Memory B cell (primary cell): Measurements from ENCODE around the gene NEDD4.
"Not testable (repeated sequence)": the region's sequence is repeated elsewhere in the genome, so short reads cannot be mapped to it uniquely, and the experiment has no call there.

Experiments used
- ATAC-seq: fragments of 150-1000 bp; cut with Tn5 transposase; 2 replicates; pipeline ENCODE4 v1.10.0; 2021; ENCODE audit warnings: low read depth, mild to moderate bottlenecking, moderate library complexity
- DNase-seq, 2 donors: peaks; one replicate each; pipeline ENCODE4 v3.0.0; 2022; ENCODE audit warnings: low spot score in 2 of 2
- H3K27ac Mint-ChIP-seq: one replicate; pipeline ENCODE4 v1.8.0; 2022; ENCODE audit warnings: mild to moderate bottlenecking, moderate library complexity, mixed read lengths
- H3K27me3 Mint-ChIP-seq: one replicate; pipeline ENCODE4 v1.8.0; 2022; ENCODE audit warnings: mixed read lengths
- H3K36me3 Mint-ChIP-seq: one replicate; pipeline ENCODE4 v1.8.0; 2022; ENCODE audit warnings: mild to moderate bottlenecking, mixed read lengths
- H3K4me1 Mint-ChIP-seq: one replicate; pipeline ENCODE4 v1.8.0; 2022; ENCODE audit warnings: mixed read lengths
- H3K4me3 Mint-ChIP-seq: one replicate; pipeline ENCODE4 v1.8.0; 2022; ENCODE audit warnings: mild to moderate bottlenecking, moderate library complexity, mixed read lengths
- H3K9me3 Mint-ChIP-seq: one replicate; pipeline ENCODE4 v1.8.0; 2022; ENCODE audit warnings: mixed read lengths

Gene NEDD4

DNA sequence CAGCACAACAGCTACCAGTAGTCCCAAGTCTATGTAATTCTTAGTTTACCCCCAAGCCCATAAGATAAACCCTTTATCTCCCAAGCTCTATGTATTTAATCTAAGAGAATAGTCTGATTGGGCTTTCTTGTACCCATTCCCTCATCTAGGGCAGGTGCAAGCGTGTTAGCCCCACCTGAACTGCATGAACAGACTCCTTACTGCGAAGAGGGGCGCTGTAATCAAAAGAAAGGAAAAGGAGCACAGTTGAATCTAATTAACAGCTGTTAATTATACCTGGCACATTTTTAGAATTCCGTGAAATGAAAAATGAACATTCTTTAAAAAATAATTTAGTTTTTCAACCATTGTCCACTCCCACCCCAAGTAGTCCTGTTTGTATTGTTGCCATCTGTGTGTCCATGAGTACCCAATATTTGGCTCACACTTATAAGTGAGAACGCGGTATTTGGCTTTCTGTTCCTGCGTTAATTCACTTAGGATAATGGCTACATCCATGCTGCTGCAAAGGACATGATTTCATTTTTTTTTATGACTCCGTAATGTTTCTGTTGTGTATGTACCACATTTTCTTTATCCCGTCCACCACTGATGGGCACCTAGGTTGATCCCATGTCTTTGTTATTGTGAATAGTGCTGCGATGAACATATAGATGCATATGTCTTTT is 26.5 kb upstream of the NEDD4 start:
- Mint-ChIP-seq H3K4me3 (no peak overlapping the region), H3K9me3 (peaks cover 6% of the 10 kb centered on the region), H3K27ac (no peak overlapping the region), H3K36me3 (peaks cover 5% of the 10 kb centered on the region), H3K4me1 (peaks cover 2% of the 10 kb centered on the region), H3K27me3 (peaks cover 12% of the 10 kb centered on the region)
- DNase-seq (no peak), ATAC-seq (no peak)

DNA sequence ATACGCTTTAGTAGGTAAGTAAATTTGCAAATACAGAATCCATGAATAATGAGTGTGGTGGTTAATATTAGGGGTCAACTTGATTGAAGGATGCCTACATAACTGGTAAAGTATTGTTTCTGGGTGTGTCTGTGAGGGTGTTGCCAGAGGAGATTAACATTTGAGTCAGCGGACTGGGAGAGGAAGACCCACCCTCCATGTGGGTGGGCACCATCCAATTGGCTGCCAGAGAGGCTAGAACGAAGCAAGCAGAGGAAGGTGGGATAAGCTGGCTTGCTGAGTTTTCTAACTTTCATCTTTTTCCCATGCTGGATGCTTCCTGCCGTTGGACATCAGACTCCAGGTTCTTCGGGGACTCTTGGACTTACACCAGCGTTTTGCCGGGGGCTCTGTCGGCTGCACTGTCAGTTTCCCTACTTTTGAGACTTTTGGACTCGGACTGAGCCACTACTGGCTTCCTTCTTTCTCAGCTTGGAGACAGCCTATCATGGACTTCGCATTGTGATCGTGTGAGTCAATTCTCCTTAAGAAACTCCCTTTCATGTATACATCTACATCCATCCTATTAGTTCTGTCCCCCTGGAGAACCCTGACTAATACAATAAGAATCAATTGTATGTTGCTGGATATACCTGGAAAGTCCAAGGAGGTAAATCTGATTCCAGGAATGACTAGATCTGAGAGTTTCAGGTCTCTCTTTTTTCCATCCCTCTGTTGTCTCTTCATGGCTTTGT is 25.8 kb upstream of the NEDD4 start:
- Mint-ChIP-seq H3K36me3 (peaks cover 5% of the 10 kb centered on the region), H3K9me3 (peaks cover 5% of the 10 kb centered on the region), H3K4me1 (peaks cover 2% of the 10 kb centered on the region), H3K27ac (no peak overlapping the region), H3K4me3 (no peak overlapping the region), H3K27me3 (peaks cover 12% of the 10 kb centered on the region)
- ATAC-seq (no peak), DNase-seq (no peak)

DNA sequence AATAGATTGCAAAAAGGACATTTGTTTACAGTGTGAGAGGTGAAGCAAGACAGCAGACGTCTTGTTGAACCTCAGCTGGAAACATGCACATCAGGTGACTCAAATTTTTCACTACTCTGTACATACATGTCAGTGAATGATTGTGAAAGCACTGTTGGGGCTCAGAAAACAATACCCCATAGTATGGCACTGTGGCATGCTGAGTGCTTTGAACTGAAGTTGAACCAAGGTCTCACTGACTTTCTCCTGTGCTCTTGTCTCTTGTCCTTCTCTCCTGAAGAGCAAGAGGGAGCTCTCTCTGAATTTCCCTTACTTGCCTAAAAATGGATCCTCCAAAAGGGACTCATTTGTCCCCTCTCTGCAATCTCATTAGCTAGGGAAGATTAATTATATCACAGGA is 24.5 kb upstream of the NEDD4 start:
- Mint-ChIP-seq H3K9me3 (peaks cover 8% of the 10 kb centered on the region), H3K4me1 (peaks cover 2% of the 10 kb centered on the region), H3K27me3 (peaks cover 13% of the 10 kb centered on the region), H3K27ac (no peak overlapping the region), H3K36me3 (peaks cover 5% of the 10 kb centered on the region), H3K4me3 (no peak overlapping the region)
- no peak for DNase-seq
- ATAC-seq: no peak

DNA sequence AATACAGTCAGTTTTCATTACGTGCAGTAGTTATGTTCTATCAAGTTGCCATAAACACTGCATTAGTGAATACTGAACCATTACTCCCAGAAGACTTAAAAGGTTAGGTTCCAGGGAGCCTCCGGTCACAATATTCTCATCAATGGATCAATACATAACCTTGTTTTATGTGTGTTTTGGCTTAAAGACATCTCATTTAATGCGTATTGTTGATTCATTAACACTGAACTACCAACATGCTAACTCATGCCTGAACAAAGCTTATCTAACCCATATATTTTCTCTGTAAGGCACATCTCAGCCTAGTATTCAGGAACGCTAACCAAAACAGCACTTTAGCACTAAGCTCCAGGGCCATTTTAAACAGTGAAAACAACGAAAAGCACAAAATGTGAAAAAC is 24.1 kb upstream of the NEDD4 start:
- no peak overlapping the region for H3K4me3 Mint-ChIP-seq
- H3K27ac Mint-ChIP-seq: no peak overlapping the region
- H3K4me1 Mint-ChIP-seq: peaks cover 2% of the 10 kb centered on the region
- peaks cover 12% of the 10 kb centered on the region for H3K27me3 Mint-ChIP-seq
- peaks cover 9% of the 10 kb centered on the region for H3K9me3 Mint-ChIP-seq
- H3K36me3 Mint-ChIP-seq: peaks cover 5% of the 10 kb centered on the region
- ATAC-seq (no peak), DNase-seq (no peak)

DNA sequence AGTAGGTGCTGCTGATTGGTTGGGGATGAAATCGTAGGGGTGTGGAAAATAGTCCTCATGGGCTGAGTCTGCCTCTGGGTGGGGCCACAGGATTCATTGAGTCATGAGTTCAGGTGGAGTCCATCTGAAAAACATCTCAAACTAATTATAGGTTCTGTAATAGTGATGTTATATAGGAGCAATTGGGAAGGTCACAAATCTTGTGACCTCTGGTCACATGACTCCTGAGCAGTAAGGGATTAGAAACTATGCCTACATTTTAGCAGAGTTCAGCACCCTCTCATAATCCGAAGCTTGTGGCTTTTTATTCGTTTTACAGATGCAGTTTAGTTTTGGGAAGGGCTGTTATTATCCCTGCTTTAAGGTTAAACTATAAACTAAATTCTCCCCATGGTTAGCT is 22.9 kb upstream of the NEDD4 start:
- H3K4me1 Mint-ChIP-seq: peaks cover 2% of the 10 kb centered on the region

DNA sequence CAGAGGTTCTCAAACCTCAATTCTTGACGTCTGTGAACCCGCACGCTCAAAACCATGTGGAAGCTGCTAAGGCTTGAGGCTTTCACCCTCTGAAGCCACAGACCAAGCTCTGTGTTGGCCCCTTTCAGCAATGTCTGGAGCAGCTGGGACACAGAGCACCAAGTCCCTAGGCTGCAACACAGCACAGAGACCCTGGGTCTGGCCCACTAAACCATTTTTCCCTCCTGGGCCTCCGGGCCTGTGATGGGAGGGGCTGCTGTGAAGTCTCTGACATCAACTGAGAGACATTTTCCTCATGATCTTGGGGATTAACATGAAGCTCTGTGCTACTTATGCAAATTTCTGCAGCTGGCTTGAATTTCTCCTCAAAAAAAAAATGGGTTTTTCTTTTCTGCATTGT is 21.3 kb upstream of the NEDD4 start:
- DNase-seq: no peak
- no peak for ATAC-seq
- Mint-ChIP-seq H3K27ac (no peak overlapping the region), H3K4me3 (no peak overlapping the region), H3K36me3 (peaks cover 5% of the 10 kb centered on the region), H3K9me3 (peaks cover 9% of the 10 kb centered on the region), H3K27me3 (peaks cover 6% of the 10 kb centered on the region), H3K4me1 (peaks cover 2% of the 10 kb centered on the region)

More for the DNA sequence above, 22.9 kb upstream of the NEDD4 start:
- ATAC-seq (no peak), DNase-seq (no peak)
- H3K9me3 Mint-ChIP-seq: peaks cover 9% of the 10 kb centered on the region
- no peak overlapping the region for H3K27ac Mint-ChIP-seq
- no peak overlapping the region for H3K4me3 Mint-ChIP-seq
- H3K27me3 Mint-ChIP-seq: peaks cover 7% of the 10 kb centered on the region
- peaks cover 5% of the 10 kb centered on the region for H3K36me3 Mint-ChIP-seq

DNA sequence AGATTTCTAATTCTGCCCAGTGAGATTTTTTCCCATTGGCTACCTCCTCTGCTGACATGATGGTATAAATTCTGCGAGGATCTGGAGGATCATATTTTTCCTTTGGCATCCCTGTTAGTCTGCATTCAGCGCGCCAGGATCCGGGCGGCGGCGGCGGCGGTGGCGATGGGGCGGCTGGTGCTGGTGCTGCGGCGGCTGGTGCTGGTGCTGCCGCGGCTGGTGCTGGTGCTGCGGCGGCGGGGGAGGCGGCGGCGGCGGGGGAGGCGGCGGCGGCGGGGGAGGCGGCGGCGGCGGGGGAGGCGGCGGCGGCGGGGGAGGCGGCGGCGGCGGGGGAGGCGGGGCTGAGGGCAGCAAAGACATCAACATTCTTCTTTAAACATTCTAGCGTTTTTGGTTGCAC is 13.6 kb upstream of the NEDD4 start:
- not testable (repeated sequence) for DNase-seq, H3K36me3 Mint-ChIP-seq
- peaks cover 18% of the 10 kb centered on the region for H3K27me3 Mint-ChIP-seq

DNA sequence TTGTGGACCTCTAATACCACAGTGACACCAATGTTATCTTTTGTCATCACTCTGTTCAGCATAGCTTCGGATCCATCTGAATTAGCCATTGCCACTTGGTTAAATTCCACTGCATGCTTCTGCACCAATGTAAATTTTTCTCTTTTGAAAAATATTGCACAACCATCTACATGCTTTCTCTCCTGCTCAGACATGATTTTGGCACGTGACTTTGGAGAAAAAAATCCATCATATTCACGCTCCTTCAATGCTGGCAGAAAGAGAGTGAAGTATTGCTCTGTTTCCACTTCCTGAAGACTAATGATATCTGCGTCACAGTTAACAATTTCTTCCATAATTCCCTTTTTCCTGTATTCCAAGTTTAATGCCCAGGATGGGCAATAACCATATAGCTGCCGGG is 13.0 kb upstream of the NEDD4 start:
- peaks cover 18% of the 10 kb centered on the region for H3K27me3 Mint-ChIP-seq
- not testable (repeated sequence) for H3K9me3 Mint-ChIP-seq, H3K4me1 Mint-ChIP-seq, H3K4me3 Mint-ChIP-seq, H3K27ac Mint-ChIP-seq, DNase-seq, H3K36me3 Mint-ChIP-seq, ATAC-seq

More for the DNA sequence above, 13.6 kb upstream of the NEDD4 start:
- not testable (repeated sequence) for H3K27ac Mint-ChIP-seq, H3K9me3 Mint-ChIP-seq, H3K4me1 Mint-ChIP-seq
- ATAC-seq: peak; percentile 45
- H3K4me3 Mint-ChIP-seq: peak overlapping the region; percentile 62

DNA sequence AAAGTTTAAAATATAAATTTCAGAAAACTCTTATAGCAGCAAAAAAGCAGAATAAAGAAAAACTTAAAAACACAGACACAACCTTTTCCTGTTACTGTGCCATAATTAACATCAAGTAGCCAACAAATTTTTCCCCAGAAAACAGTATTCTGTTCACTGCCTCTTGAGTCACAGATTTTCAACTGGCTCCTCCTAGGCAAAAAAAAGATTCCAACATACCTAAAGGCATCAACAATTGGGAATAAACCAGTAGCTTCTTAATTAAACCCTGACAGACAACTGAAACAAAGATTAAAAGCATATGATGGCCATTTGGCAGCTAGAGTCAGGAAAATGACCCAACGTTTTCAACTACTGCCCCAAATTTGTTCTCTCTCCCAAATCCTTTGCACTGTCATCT is 10.9 kb upstream of the NEDD4 start:
- ATAC-seq, H3K36me3 Mint-ChIP-seq, H3K4me3 Mint-ChIP-seq, H3K27ac Mint-ChIP-seq, H3K9me3 Mint-ChIP-seq, DNase-seq, H3K4me1 Mint-ChIP-seq: not testable (repeated sequence)
- H3K27me3 Mint-ChIP-seq: peaks cover 20% of the 10 kb centered on the region

DNA sequence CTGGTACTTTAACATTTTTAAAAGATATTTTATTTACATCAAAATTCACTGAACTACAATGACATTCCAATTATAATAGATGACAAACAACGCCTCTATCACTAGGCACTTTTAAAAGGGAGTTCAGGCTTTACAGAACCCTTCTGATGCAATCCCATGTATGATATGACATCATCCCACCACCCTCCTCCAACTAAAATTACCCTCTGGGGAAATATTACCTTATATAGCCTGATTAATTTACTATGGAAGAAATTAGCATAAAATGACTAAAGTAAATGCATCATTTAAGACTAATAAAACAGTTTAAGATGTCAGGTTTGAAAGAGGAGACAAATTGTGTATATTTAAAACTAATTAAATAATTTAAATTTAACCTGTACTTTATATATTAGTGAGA is 10.4 kb upstream of the NEDD4 start:
- H3K27ac Mint-ChIP-seq, H3K36me3 Mint-ChIP-seq, DNase-seq, H3K4me3 Mint-ChIP-seq, H3K9me3 Mint-ChIP-seq, H3K4me1 Mint-ChIP-seq, ATAC-seq: not testable (repeated sequence)
- peaks cover 19% of the 10 kb centered on the region for H3K27me3 Mint-ChIP-seq

DNA sequence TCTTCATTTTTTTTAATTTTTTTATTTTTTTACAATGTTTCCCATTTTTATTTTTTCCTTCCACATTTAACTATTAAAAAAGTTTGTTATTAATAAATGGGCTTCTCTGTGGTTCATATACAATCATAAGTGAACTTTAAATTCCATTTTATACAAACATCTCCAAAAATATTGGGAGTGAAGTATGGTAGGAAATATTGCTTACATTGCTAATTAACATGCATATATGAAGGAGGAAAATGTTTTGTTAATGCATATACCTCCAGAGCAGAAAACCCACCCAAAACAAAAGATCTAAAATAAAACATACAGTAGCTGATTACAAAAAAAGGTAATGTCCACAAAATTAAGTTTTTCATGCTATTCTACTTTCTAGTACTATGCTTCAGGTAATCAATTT is 9.9 kb upstream of the NEDD4 start:
- peaks cover 18% of the 10 kb centered on the region for H3K27me3 Mint-ChIP-seq
- not testable (repeated sequence) for H3K4me3 Mint-ChIP-seq, H3K4me1 Mint-ChIP-seq, H3K36me3 Mint-ChIP-seq, ATAC-seq, H3K9me3 Mint-ChIP-seq, H3K27ac Mint-ChIP-seq, DNase-seq

DNA sequence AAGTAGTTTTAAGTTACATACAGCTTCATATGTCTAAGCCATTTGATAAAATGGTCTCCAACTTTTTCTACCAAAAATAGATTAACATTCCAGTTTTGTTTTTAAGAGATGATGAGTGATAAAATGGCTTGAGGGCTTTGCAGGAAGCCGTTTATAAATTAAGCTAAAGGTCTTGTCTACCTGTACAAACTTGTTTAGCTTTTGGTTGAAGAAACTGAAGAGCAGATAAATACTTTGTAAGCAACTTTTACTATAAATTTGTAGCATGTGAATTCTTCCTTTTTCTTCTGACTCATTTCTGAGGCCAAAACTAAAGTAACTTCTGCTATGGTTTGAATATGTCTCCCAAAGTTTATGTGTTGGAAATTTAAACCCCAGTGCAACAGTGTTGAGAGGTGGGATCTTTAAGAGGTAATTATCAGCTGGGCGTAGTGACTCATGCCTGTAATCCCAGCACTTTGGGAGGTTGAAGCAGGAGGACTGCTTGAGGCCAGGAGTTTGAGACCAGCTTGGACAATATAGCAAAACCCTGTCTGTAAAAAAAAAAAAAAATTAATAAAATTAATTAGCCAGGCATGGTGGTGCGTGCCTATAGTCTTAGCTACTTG is 8.2 kb upstream of the NEDD4 start:
- no peaks in the 10 kb centered on the region for H3K4me1 Mint-ChIP-seq
- H3K9me3 Mint-ChIP-seq: no peaks in the 10 kb centered on the region
- peaks cover 13% of the 10 kb centered on the region for H3K27me3 Mint-ChIP-seq
- no peak for ATAC-seq
- H3K36me3 Mint-ChIP-seq: no peaks in the 10 kb centered on the region
- no peak for DNase-seq
- no peak overlapping the region for H3K4me3 Mint-ChIP-seq
- H3K27ac Mint-ChIP-seq: no peak overlapping the region

DNA sequence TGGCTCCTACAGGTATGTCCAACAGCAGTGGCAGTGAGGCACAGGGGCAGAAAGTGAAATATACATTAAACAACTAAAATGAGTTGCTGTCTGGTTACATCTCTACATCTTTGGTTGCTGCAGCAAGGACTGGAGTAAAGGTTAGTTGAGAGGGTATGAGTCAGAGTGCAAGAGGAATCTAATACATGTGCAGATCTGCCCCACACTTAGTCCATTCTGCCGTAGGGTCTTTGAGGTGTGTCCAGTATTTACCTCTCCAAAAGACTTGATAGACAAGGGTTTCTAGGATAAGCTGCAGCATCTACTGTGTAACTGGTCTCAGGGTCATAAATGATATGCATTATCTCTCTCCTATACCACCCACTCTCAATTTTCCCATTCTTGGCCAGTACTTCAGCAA is 6.2 kb upstream of the NEDD4 start:
- no peak for DNase-seq
- no peaks in the 10 kb centered on the region for H3K9me3 Mint-ChIP-seq
- H3K36me3 Mint-ChIP-seq: no peaks in the 10 kb centered on the region
- peaks cover 14% of the 10 kb centered on the region for H3K27me3 Mint-ChIP-seq
- ATAC-seq: no peak
- no peaks in the 10 kb centered on the region for H3K4me1 Mint-ChIP-seq
- no peak overlapping the region for H3K4me3 Mint-ChIP-seq
- H3K27ac Mint-ChIP-seq: no peak overlapping the region

DNA sequence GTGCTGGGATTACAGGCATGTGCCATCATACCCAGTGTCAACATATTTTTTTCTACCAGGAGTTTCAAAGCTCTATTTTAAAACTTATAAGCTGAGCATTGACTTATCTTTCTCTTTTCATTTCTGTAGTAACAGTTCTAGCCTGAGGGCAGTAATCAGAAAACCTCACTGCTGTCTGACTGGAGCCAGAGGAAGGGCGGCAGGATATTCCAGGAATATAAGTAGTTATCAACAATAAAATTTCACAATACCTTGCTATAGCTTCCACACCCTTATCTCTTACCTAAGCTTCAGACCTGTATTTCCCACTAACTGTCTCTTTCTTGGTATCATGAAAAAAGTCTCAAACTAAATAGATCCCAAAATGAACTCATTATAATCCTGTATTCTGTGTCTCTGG is 5.1 kb upstream of the NEDD4 start:
- Mint-ChIP-seq H3K27me3 (peaks cover 18% of the 10 kb centered on the region), H3K36me3 (no peaks in the 10 kb centered on the region), H3K4me1 (no peaks in the 10 kb centered on the region), H3K4me3 (no peak overlapping the region), H3K27ac (no peak overlapping the region), H3K9me3 (no peaks in the 10 kb centered on the region)
- DNase-seq (no peak), ATAC-seq (no peak)
